Testis (tissue), 3 donors: ENCODE data around the gene SPTBN4. TPM values are rescaled to one million over a fixed set of nuclear protein-coding genes. Genes with fewer than 3 reads are reported as not detected.
A peak's percentile ranks its signal among the peaks of the same experiment; 100 is the strongest.
"Not testable (repeated sequence)": the region's sequence is repeated elsewhere in the genome, so short reads cannot be mapped to it uniquely, and the experiment has no call there.

Experiments used
- DNase-seq: peaks from one replicate; pipeline ENCODE4 v3.0.0-alpha.2; 2019
- H3K27ac ChIP-seq, 2 donors: fragments of 200-600 bp; sonication (generic); one replicate each; pipeline ENCODE4 v1.5.1; 2019
- H3K27me3 ChIP-seq: fragments of 200-600 bp; sonication (generic); one replicate; pipeline ENCODE4 v1.5.1; 2019
- H3K36me3 ChIP-seq: fragments of 200-600 bp; sonication (generic); one replicate; pipeline ENCODE4 v1.5.1; 2017; ENCODE audit warnings: low read depth; ENCODE audit errors: missing control alignments
- H3K4me1 ChIP-seq: fragments of 200-600 bp; sonication (generic); one replicate; pipeline ENCODE4 v1.5.1; 2019
- H3K4me3 ChIP-seq, 2 donors: fragments of 200-600 bp; sonication (generic); one replicate each; pipeline ENCODE4 v1.5.1; 2017 to 2019
- H3K9me3 ChIP-seq: fragments of 200-600 bp; sonication (generic); one replicate; pipeline ENCODE4 v1.5.1; 2017
- POLR2A ChIP-seq: fragments of 450-650 bp; IDR thresholded peaks from one replicate; pipeline ENCODE4 v1.6.1; 2017; ENCODE audit warnings: antibody characterized with exemption, mild to moderate bottlenecking, moderate library complexity
- WGBS, 2 donors: methylation state at CpG; one replicate each; pipeline ENCODE4 v1.1.5; 2018; 5-methylcytosine and 5-hydroxymethylcytosine counted together
- intact Hi-C: fragments of 100-400 bp; cut with DNase I; formaldehyde crosslinking; loops from one replicate; pipeline ENCODE4 v1.15.1; 2023; ENCODE audit warnings: low total_unique reads
- polyA plus RNA-seq: library from polyadenylated mRNA; stranded (reverse); fragments of 350-450 nt; fragmentation: Illumina TruSeq; extraction: RNeasy Lipid Tissue Mini Kit (QIAGEN cat#74804); gene quantifications from one replicate; pipeline ENCODE4 v1.2.3, GENCODE V29; 2014; ENCODE audit warnings: low read depth, low replicate concordance; ENCODE audit not compliant: insufficient read depth
- total RNA-seq, 2 donors: library from RNA; depleted of rRNA; stranded (reverse); fragments of >200 nt; gene quantifications; one replicate each; pipeline ENCODE4 v1.2.3, GENCODE V29; 2016
- TF ChIP-seq, protein P1 (sequence below), 3 experiments: fragments of 450-650 bp in 2 of 3; fragments of 200-600 bp in 1 of 3; sonication (generic) in 1 of 3; IDR thresholded peaks; one replicate each; pipeline ENCODE4 v1.5.1; 2016 to 2019; ENCODE audit warnings: antibody characterized with exemption in 3 of 3, mild to moderate bottlenecking in 2 of 3, moderate library complexity in 1 of 3

The SPTBN4 gene
- total and polyA plus RNA-seq, 3 donors from 2014 or later = 7.2 to 27.9 (median 18.3) TPM

DNA sequence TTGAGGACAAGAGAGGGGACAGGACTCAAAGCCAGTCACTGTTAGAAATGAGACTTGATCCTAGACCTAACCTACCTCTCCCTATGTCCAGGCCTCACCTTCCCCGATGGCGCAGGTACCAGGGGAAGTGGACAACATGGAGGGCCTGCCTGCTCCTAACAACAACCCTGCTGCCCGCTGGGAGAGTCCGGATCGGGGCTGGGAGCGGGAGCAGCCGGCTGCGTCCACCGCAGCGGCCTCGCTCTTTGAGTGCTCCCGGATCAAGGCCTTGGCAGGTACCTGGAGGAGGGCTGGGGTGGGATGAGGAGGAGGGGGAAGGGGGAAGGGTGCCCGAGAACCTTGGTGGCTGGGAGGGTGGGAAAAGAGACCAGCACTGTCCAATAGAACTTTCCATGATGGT lies 5.7 kb downstream of the SPTBN4 start:
- Histone ChIP-seq H3K27ac (no peak overlapping the region), H3K4me3 (no peak overlapping the region), H3K36me3 (no peaks in the 10 kb centered on the region), H3K4me1 (peaks cover 4% of the 10 kb centered on the region), H3K9me3 (no peaks in the 10 kb centered on the region), H3K27me3 (no peaks in the 10 kb centered on the region)
- 92 to 95% methylated on average over 13 of the region's 13 CpGs for WGBS, 2 donors
- intact Hi-C loops = no loop called here
- DNase-seq = no peak
- TF ChIP-seq, protein P1, sequence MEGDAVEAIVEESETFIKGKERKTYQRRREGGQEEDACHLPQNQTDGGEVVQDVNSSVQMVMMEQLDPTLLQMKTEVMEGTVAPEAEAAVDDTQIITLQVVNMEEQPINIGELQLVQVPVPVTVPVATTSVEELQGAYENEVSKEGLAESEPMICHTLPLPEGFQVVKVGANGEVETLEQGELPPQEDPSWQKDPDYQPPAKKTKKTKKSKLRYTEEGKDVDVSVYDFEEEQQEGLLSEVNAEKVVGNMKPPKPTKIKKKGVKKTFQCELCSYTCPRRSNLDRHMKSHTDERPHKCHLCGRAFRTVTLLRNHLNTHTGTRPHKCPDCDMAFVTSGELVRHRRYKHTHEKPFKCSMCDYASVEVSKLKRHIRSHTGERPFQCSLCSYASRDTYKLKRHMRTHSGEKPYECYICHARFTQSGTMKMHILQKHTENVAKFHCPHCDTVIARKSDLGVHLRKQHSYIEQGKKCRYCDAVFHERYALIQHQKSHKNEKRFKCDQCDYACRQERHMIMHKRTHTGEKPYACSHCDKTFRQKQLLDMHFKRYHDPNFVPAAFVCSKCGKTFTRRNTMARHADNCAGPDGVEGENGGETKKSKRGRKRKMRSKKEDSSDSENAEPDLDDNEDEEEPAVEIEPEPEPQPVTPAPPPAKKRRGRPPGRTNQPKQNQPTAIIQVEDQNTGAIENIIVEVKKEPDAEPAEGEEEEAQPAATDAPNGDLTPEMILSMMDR (IDR thresholded peaks at IDR 0.05) = no peak
- TF ChIP-seq POLR2A = no peak

DNA sequence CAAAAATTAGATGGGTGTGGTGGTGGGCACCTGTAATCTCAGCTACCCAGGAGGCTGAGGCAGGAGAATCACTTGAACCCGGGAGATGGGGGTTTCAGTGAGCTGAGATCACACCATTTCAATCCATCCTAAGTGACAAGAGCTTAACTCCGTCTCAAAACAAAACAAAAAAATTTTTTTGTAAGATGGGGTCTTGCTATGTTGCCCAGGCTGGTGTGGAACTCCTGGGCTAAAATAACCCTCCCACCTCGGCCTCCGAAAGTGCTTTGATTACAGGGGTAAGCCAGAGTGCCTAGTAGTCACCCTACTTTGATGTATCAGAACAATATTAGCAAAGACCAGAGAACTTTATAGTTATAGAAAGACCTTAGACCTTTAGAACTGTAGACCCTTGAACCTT lies 7.9 kb downstream of the SPTBN4 start:
- Histone ChIP-seq H3K36me3 (no peaks in the 10 kb centered on the region), H3K4me3 (no peak overlapping the region), H3K27ac (no peak overlapping the region), H3K9me3 (no peaks in the 10 kb centered on the region), H3K4me1 (no peaks in the 10 kb centered on the region), H3K27me3 (no peaks in the 10 kb centered on the region)
- intact Hi-C loops = no loop called here
- TF ChIP-seq, protein P1 (IDR thresholded peaks at IDR 0.05) = no peak
- no peak for TF ChIP-seq POLR2A
- no peak for DNase-seq
- 96 to 100% methylated on average over 4 of the region's 4 CpGs for WGBS, 2 donors

DNA sequence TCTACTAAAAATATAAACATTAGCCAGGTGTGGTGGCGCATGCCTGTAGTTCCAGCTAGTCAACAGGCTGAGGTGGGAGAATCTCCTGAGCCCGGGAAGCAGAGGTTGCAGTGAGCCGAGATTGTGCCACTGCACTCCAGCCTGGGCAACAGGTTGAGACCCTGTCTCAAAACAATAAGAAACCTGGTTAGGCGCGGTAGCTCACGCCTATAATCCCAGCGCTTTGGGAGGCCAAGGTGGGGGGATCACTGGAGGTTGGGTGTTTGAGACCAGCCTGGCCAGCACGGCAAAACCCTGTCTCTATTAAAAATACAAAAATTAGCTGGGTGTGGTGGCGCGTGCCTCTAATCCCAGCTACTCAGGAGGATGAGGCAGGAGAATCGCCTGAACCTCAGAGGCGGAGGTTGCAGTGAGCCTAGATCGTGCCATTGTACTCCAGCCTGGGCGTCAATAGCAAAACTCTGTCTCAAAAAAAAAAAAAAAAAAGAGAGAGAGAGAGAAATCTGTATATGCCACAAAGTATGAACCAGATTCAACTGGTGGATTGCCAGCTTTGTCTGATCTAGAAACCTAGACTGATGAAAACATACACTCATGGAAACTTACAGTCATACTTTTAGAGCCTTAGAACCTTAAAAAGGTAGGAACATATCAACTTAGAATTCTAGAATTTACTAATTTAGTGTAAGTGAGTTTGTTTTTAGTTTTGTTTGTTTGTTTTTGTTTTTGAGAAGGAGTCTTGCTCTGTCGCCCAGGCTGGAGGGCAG lies 9.3 kb downstream of the SPTBN4 start:
- not testable (repeated sequence) for H3K36me3 ChIP-seq, H3K4me3 ChIP-seq, H3K4me1 ChIP-seq, H3K27ac ChIP-seq, H3K27me3 ChIP-seq, H3K9me3 ChIP-seq, DNase-seq
- WGBS, 2 donors = 92 to 97% methylated on average over 15 of the region's 15 CpGs
- intact Hi-C loops = loop anchor here (1.0 kb wide), 1 partner anchor 32 kb away; no protein-coding TSS in a partner anchor

DNA sequence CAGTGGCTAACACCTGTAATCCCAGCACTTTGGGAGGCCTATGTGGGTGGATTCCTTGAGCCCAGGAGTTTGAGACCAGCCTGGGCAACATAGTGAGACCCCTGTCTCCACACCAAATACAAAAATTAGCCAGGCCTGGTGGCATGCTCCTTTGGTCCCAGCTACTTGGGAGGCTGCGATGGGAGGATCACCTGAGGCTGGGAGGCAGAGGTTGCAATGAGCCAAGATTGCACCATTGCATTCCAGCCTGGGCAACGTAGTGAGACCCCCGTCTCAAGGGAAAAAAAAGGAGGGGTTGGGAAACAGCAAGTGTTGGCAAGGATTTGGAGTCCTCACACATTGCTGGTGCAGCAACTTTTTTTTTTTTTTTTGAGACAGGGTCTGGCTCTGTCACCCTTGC lies 19.2 kb downstream of the SPTBN4 start:
- no peak for DNase-seq
- H3K27ac ChIP-seq = no peak overlapping the region
- H3K9me3 ChIP-seq = no peaks in the 10 kb centered on the region
- no peak overlapping the region for H3K4me3 ChIP-seq
- 87 to 98% methylated on average over 3 of the region's 3 CpGs for WGBS, 2 donors
- intact Hi-C loops = no loop called here
- H3K36me3 ChIP-seq = no peaks in the 10 kb centered on the region
- no peaks in the 10 kb centered on the region for H3K4me1 ChIP-seq
- no peaks in the 10 kb centered on the region for H3K27me3 ChIP-seq
- no peak for TF ChIP-seq POLR2A
- TF ChIP-seq, protein P1 (IDR thresholded peaks at IDR 0.05) = no peak

DNA sequence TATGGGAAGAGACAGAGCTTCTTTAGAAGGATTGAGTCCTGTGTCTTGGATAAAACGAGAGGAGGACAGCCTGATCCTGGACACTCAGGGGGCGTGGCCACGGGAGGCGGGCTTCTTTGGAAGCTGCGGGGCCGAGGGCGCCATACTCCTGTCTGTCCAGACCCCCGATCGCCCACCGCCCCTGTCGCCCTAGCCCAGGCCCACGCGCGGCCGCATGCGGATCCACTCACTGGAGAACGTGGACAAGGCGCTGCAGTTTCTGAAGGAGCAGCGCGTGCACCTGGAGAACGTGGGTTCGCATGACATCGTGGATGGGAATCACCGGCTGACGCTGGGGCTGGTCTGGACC lies 23.1 kb downstream of the SPTBN4 start:
- WGBS, 2 donors = 56 to 58% methylated on average over 25 of the region's 25 CpGs
- Histone ChIP-seq H3K4me1 (no peaks in the 10 kb centered on the region), H3K4me3 (peak overlapping the region in 1 of 2 donors; percentile 23), H3K27ac (no peak overlapping the region), H3K9me3 (no peaks in the 10 kb centered on the region), H3K27me3 (no peaks in the 10 kb centered on the region), H3K36me3 (no peaks in the 10 kb centered on the region)
- no peak for TF ChIP-seq POLR2A
- TF ChIP-seq, protein P1 (IDR thresholded peaks at IDR 0.05) = no peak
- DNase-seq = peak; percentile 28
- intact Hi-C loops = no loop called here
